ENCODE data around the gene HECW1.
"Not testable (repeated sequence)": the region's sequence is repeated elsewhere in the genome, so short reads cannot be mapped to it uniquely, and the experiment has no call there.

The HECW1 gene

DNA sequence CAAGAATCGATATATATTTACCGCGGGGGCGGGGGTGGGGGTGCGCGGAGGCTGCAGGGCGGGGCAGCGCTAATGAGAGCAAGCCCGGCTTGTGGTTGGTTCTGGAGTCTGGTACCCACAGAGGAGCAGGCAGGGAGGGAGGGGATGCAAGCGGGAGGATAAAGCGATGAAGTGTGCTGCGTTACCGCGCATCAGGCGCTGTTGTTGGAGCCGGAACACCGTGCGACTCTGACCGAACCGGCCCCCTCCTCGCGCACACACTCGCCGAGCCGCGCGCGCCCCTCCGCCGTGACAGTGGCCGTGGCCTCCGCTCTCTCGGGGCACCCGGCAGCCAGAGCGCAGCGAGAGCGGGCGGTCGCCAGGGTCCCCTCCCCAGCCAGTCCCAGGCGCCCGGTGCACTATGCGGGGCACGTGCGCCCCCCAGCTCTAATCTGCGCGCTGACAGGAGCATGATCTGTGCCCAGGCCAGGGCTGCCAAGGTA is at the start of gene HECW1:
HECW1 (plus strand) TSS at position 189 of the 482 bp plus-strand sequence. CDS start 131,259 bp downstream, outside the sequence.
- DNase-seq = peak in 1 of 3 experiments; percentile 35

DNA sequence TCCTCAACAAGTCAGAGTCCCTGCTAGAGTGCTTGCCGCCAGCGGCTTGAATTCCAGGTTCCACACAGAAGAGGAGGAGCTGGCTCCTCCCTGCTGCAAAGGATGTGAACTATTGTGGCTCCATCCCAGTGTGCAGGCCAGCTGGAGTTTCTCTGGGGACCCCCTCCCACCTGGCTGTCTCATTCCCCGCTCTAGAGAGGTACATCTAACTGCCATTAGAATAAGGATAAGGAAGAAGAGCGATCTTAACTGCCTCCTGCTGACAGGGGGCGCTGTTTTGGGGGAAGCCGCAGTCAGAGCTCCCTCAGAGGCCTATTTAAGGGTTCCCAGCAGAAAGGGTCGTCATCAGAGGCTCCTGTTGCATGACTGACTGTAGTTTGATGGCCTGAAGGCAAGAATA is 40.8 kb upstream of the HECW1 start:
- DNase-seq = peak in 1 of 3 experiments; percentile 13

DNA sequence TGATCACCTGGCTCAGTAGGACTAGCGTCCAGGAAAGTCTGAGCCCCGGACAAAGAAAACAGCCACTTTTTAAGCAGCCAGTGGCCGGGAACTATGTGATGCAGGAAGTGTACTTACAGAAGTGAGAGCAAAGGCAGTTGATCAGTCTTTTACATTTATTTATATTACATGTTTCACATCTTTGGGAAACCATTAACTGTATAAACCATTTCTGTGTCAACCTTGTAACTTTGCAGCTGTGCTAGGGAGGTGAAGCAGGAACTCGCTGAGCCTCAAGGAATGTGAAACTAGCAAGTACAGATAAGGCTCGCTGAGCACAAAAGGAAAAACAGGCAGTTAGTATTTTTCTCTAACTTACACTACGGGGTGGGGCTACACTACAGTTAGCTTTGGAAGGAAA is 39.9 kb upstream of the HECW1 start:
- no peak for DNase-seq

DNA sequence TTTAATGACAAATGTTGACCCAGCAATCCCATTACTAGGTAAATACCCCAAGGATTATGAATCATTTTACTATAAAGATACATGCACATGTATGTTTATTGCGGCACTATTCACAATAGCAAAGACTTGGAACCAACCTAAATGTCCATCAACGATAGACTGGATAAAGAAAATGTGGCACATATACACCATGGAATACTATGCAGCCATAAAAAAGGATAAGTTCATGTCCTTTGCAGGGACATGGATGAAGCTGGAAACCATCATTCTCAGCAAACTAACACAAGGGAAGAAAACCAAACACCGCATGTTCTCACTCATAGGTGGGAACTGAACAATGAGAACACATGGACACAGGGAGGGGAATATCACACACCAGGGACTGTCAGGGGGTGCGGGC is 38.6 kb upstream of the HECW1 start:
- not testable (repeated sequence) for DNase-seq

DNA sequence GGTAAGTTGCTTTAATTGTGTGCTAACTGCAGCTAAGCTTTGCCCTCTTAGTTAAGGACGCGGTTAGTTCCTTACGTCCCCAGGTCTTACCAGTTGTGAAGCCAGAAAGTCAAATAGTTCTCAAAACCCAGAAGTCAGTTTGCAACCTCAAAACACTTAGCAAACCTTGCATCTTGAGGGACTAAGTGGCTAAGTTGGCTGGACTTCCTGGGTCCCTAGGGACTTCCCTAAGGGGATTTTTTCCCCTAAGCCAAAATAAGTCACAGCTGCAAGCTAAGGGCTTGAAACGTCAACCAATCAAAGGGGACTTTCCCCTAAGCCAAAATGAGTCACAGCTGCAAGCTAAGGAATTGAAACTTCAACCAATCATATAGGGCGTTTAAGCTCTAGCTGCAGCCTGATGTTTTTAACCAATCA is 36.2 kb upstream of the HECW1 start:
- DNase-seq = no peak

DNA sequence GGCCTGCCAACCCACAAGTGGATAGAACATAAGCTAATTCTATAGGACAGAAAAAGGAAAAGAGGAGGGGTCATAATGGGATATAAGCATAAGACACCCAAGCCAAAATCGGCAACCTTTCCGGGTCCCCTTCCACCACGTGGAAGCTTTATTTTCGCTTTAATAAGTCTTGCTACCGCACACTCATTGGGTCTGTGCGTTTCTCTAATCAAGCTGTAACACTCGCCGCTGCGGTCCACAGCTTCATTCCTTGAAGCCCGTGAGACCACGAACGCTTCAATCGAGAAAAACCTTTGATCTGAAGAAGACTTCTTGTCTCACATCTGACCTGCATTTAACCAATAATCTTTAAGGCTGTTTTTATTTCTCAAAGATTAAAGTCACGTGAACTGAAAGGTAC is 35.8 kb upstream of the HECW1 start:
- no peak for DNase-seq

DNA sequence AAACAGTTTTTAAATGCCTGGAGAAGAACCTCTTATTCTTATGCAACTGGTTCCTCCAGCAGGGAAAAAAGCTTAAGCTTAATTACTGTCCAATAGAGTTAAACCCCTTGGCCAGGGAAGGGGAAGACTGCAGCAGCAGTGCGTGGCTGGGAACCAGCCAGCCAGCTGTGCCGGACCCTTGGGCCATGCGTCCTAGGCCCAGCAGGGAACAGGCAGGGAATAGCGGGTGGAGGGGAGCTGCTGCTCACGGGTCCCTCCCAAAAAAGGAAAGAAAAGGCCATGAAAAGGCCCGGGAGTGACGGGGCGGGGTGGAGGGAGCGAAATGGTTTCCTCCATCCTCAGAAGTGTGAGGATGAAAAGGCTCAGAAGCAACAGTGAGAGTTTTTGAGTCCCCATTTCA is 35.2 kb upstream of the HECW1 start:
- no peak for DNase-seq

DNA sequence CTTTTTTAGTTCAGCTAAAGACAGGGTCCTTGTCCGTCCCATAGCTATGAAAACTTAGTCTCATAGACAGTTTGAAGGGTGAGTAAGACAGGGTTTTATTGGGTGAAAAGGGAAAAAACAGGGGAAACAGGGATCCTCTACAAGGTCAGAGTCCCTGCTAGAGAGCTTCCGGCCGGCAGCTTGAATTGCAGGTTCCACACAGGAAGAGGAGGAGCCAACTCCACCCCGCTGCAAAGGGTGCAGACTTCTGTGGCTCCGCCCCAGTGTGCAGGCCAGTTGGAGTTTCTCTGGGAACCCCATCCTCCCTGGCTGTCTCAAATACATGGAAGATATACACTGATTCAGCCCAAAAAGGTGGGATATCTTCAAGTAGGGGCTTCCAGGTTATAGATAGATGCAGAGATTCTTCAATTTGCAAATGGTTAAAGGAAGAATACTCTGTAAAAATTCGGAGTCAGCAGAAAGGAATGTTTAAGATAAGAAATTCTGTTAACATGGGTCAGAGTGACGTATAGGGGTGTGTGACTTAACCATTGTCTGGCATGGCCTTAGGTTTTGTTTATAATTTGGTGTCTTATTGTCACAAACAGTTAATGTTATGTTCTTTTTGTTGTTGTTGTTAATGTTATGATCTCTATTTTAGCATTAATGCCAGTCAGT is 34.6 kb upstream of the HECW1 start:
- DNase-seq = peak in 1 of 3 experiments; percentile 20

DNA sequence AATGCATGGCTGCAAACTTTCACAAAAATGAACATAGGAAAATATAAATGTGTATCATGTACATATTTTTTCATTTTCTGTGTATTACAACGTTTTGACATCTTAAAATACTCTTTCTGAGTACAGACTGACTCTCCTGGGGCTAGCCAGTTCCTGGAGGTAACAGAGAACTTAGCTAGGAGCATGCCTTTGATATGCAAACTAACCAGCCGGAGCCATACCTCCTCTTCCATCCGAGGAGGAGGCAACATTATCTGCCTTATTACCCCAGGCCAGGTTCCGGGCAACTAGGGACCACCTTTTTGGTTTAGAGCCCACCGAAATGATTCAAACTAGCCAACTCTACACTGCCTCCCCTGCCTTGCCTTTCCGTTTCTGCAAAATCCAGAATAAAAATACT is 33.7 kb upstream of the HECW1 start:
- DNase-seq = no peak

DNA sequence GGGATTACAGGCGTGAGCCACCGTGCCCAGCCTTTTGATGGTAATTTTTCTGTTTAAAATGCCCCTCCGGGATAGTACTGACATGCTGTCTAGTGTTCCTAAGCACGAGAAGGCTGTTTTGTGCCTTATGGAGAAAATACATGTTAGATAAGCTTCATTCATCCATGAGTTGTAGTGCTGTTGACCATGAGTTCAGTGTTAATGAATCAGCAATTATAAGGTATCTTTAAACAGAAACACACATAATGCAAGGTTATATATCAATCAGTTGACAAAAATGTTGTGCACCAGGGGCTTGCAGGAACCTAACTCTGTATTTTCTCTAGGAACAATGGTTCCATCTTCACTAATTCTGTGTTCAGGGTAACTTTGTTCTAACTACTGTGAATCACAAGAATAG is 30.8 kb upstream of the HECW1 start:
- DNase-seq = no peak

DNA sequence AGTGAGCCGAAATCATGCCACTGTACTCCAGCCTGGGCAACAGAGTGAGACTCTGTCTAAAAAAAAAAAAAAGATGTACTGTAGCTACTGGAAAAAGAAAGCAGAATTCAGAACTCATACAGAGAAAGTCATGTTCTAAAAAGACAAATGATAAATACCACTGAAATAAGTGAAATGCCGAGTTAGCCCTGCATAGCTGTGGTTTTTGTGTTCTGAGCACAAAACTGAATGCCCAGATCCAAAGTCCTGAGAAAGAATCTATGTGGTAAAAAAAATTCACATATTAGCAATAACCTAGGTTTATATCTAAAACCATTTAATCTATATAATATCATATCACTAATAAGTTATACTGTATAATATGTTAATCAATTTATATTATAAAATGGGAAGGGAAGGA is 29.3 kb upstream of the HECW1 start:
- no peak for DNase-seq

DNA sequence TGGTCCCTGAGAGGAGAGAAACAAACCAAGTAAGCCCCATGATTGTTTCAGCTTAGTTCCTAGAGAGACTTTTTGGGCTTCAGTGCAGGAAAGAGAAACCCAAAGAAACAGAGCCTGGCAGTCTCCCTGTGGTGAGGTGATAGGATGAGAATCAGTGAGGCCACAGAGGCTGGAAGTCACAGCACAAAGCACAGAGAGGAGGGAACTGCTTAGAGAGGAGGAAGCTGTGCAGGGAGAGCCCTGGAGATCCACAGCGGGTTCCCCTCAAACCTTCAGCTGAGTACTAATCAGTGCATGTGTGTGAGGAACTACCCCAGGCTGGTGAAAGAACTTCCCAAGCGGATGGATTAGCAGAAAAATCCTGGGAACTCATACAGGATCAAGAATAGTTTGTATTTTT is 27.4 kb upstream of the HECW1 start:
- no peak for DNase-seq

DNA sequence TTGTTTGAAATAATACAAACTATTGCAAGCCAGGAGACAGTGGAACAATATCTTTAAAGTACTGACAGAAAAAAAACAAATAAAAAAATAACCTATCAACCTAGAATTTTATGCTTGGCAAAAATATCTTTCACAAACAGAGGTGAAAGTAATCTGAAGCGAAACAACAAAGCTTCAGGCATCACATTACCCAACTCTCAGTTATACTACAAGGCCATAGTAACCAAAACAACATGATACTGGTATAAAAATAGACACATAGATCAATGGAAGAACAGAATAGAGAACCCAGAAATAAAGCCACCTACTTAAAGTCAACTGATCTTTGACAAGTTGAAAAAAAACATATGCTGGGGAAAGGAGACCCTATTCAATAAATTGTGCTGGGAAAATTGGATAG is 26.5 kb upstream of the HECW1 start:
- DNase-seq = no peak

DNA sequence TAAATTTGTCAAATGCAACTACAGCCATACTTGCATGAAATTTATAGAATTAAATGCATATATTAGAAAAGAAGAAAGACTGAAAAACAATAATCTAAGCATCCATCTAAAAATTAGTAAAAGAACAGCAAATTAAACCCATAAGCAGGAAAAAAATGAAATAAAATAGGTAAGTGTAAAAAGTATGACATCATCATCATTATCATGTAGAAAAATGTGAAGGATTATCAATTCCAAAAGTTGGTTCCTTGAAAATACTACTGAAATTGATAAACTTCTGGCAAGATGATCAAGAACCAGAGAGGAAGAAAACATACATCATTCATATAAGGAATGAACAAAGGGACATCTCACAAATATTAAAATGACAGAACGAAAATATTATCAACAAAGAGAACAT is 19.6 kb upstream of the HECW1 start:
- no peak for DNase-seq

DNA sequence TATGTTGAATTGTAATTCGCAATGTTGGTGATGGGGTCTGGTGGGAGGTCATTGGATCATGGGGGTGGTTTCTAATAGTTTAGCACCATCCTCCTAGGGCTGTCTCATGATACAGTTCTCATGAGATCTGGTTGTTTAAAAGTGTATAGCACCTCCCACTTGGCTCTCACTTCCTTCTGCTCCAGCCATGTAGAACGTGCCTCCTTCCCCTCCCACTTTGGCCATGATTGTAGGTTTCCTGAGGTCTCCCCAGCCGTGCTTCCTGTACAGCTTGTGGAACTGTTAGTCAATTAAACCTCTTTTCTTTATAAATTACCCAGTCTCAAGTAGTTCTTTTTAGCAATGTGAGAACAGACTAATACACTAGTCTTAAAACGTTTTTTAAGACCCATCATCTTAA is 15.6 kb upstream of the HECW1 start:
- no peak for DNase-seq

DNA sequence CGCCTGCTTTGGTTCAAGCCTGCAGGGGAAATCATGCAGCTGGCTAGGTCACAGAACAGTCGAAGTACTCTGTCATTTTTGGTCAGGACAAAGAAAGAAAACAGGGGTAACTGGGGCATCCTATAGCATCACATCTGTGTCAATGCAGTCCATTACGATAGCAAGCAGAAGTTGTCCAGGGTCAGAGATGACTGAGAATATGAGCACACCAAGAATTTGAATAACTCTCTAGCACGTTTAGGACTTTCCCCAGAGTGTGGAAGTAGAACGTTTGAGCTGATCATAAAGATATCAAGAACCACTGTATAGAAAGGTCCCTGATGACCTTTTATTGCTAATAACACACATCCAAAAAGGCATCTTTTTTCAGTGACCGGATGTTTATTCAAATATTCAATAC is 12.7 kb upstream of the HECW1 start:
- DNase-seq = no peak

DNA sequence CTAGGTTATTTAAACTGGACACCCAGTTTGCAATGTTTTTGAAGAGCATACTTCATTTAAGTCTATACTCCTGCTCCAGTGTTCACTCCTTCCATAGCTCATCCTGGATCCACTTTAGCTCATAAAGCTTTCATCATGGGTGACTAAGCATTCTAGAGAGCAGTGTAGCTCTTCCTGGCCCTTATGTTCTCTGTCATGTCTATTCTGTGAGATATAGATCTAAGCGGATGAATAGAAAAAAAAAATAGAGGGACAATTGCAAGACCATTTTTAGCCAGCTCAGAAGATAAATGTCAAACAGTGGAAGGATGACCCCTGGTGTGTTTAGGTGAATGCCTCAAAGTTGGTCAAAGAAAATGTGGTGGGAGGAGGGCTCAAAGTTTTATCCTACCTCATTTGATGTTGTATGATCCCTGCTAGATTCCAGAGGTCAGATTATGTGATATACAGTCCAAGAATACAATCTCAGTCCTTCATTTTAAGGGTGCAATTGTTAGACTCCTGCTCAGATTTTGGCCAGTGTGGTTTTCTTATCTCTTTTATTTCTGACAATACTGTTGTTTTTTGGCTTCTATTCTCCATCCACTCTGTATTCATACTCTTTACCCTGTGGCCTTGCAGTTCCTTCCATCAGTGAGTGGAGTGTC is 7.5 kb upstream of the HECW1 start:
- no peak for DNase-seq

DNA sequence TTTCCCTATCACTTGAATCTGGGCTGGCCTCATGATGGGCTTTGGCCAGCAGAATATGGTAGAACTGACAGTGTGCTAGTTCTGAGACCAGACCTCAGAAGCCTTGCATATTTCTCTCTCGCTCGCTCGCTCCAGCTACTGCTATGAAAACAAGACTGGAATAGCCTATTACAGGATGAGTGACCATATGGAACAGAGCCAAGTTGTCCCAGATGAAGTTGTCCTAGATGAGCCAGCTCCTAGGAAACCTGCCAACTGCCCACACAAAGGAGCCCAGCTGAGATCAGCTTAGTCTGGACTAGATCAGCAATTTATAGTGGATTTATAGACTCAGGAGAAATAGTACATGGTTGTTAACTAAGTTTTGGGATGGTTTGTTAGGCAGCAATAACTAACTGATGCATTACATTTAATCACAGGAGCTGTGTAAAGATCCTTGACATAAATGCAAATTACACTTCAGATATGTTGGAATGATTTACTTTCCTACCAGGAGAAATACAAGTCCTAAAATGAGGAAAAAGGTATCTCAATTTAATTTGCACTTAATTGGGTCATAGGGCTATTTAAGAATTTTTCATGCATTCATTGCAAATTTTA is 6.8 kb upstream of the HECW1 start:
- no peak for DNase-seq

DNA sequence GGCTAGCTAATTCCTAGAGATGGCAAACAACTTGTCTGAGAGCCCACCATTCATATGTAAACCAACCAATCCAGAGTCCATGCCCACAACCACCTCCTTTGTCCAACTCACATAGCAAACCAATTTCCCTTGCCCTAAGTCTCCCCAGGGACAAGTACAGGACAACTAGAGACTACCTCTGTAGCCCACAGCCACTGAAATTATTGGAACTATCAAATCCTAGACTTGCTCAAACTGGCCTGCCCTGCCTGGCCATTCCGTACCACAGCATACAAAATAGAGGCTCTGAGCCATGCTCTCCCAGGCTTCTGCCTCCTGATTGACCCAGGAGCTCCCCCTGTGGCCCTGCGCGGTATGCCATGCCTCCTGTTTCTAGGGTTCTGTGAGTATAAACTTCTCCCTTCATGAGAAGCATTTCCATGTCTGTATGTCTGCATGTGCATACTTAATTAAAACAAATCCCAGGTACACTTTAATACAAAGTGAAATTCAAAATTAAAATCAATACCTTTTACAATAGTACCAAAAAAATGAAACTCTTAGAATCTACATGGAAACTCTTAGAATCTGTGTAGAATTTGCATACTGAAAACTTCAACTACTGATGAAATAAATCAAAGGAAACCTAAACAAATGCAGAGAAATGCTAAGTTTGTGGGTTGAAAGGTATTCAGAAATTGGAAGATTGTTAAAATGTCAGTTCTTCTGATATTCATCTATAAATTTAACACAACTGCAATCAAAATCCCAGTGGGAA is 4.0 kb upstream of the HECW1 start:
- DNase-seq = peak; percentile 22 to 55 (median 25)

DNA sequence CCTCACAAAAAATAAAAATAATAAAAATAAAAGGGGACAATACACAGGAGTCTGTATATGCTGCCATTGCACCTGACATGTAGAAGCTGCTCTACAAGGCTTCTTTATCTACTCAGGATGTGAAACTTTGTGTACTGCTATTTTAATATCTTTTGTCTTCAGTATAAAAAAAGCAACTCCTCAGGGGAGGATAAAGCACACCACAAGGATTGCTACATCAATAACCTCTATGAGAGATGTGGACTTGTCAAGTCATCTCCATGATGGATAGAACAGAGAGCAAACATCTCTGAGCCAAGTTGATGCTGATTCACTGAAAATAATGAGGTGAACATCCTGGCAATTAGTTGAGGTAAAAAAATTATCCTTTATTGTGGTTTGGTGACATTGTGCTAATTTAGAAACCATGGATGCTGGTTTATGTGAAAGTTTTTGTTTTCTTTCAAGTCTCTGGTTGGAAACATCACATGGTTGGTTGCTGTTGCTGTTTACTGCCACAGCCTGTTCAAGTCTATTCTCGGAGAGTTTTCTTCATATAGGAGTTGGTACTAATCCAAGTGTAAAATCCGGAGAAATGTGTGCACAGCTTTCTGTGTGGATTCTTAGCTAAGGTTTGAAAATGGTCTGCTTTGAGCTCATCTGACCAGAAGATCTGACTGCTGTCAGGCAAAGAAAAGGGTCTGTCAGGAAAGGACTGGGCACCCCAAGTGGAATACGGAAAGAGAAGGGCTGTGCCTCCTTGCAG is 1.5 kb upstream of the HECW1 start:
- DNase-seq = no peak

DNA sequence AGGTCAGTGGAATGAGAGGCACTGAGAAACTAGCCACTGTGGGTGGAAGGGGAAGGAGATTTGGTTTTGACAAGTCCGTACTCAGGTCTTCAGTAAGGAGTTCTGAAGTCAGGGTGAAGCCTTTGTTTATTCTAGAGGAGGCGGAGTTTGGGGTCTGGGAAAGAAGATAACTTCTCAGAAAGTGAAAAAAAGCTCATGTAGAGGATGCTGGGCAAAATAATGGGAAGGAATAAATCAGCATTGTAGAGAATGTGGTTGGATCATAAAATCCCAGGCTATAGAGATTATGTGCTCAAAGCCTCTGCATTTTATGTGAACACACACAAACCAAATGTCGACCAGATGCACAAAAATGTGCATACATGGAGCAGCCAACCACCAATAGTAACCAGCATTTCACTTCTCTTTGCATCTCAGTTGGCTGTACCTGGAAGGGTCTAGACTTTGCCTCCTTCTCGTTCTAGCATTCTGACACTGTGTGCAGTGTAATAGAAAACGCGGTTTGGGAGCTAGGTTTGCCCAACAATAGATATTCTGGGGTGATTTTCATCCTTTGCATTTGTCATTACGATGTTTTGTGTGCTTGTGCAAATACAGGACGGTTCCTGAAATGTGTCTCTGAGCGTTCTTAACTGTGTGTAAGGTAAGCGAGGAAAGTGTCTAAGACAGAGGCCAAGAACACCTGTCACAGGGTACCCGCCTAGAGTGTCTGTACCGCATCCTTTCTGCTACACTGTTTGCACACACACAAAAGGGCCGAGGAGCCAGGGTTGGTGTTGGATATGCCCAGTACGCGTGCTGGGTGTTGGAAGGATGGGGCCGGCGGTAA is 603 bp upstream of the HECW1 start:
- DNase-seq = peak in 1 of 3 experiments; percentile 35

Data from NCI-H1417 (cell line).